GM23338 (cell line): Measurements from ENCODE around the gene LEKR1. TPM values are rescaled to one million over a fixed set of nuclear protein-coding genes. Genes with fewer than 3 reads are reported as not detected.
A peak's percentile ranks its signal among the peaks of the same experiment; 100 is the strongest.

Experiments
- ATAC-seq: fragments of 200-7000 bp; cut with Tn5 transposase; 3 replicates; pipeline ENCODE4 v1.9.1; 2020
- DNase-seq: peaks from one replicate; pipeline ENCODE4 v3.0.0-alpha.2; 2015; ENCODE audit warnings: low spot score
- H2AFZ ChIP-seq: fragments of 200-600 bp; sonication (generic); 2 replicates; pipeline ENCODE4 v1.8.0; 2016; ENCODE audit warnings: antibody characterized with exemption, mild to moderate bottlenecking, moderate library complexity
- H3F3A ChIP-seq: fragments of 200-600 bp; sonication (generic); replicated peaks from 2 replicates; pipeline ENCODE4 v1.8.0; 2017; ENCODE audit warnings: antibody characterized with exemption, mixed run types, low read depth
- H3K27ac ChIP-seq: fragments of 200-600 bp; sonication (generic); 2 replicates; pipeline ENCODE4 v1.6.1; 2016; ENCODE audit warnings: low read depth
- H3K27me3 ChIP-seq: fragments of 200-600 bp; sonication (generic); 2 replicates; pipeline ENCODE4 v1.8.0; 2016; ENCODE audit warnings: mild to moderate bottlenecking, mixed run types, moderate library complexity; ENCODE audit not compliant: insufficient read depth
- H3K36me3 ChIP-seq: fragments of 200-600 bp; sonication (generic); 2 replicates; pipeline ENCODE4 v1.8.0; 2016; ENCODE audit warnings: mild to moderate bottlenecking; ENCODE audit not compliant: insufficient read depth
- H3K4me1 ChIP-seq: fragments of 200-600 bp; sonication (generic); 2 replicates; pipeline ENCODE4 v1.8.0; 2016; ENCODE audit warnings: mild to moderate bottlenecking, moderate library complexity; ENCODE audit not compliant: insufficient read depth
- H3K4me2 ChIP-seq: fragments of 200-600 bp; sonication (generic); 2 replicates; pipeline ENCODE4 v1.7.1; 2017; ENCODE audit warnings: mixed run types
- H3K4me3 ChIP-seq: fragments of 200-600 bp; sonication (generic); 2 replicates; pipeline ENCODE4 v1.6.1; 2016; ENCODE audit warnings: mixed run types
- H3K79me2 ChIP-seq: fragments of 200-600 bp; sonication (generic); replicated peaks from 2 replicates; pipeline ENCODE4 v1.8.0; 2017; ENCODE audit warnings: mild to moderate bottlenecking; ENCODE audit not compliant: insufficient read depth
- H3K9me2 ChIP-seq: fragments of 200-600 bp; sonication (generic); 2 replicates; pipeline ENCODE4 v1.8.0; 2017; ENCODE audit not compliant: insufficient read depth
- H4K20me1 ChIP-seq: fragments of 200-600 bp; sonication (generic); replicated peaks from 2 replicates; pipeline ENCODE4 v1.8.0; 2017; ENCODE audit warnings: mild to moderate bottlenecking; ENCODE audit not compliant: insufficient read depth
- H3K27ac Mint-ChIP-seq: 2 replicates; pipeline ENCODE4 v1.8.0; 2020; ENCODE audit warnings: inconsistent platforms, mild to moderate bottlenecking, moderate library complexity, mixed read lengths
- H3K27me3 Mint-ChIP-seq: 3 replicates; pipeline ENCODE4 v1.8.0; 2022; ENCODE audit warnings: low read depth, mild to moderate bottlenecking, moderate library complexity, mixed read lengths, inconsistent platforms; ENCODE audit not compliant: insufficient read depth, poor library complexity
- H3K36me3 Mint-ChIP-seq: 3 replicates; pipeline ENCODE4 v1.8.0; 2021; ENCODE audit warnings: low read depth, mild to moderate bottlenecking, inconsistent platforms, moderate library complexity, mixed read lengths
- H3K4me1 Mint-ChIP-seq: 3 replicates; pipeline ENCODE4 v1.8.0; 2020; ENCODE audit warnings: mild to moderate bottlenecking, inconsistent platforms, mixed read lengths
- H3K4me3 Mint-ChIP-seq: 3 replicates; pipeline ENCODE4 v1.8.0; 2021; ENCODE audit warnings: moderate library complexity, mild to moderate bottlenecking, inconsistent platforms, mixed read lengths
- H3K9me3 Mint-ChIP-seq: 3 replicates; pipeline ENCODE4 v1.8.0; 2020; ENCODE audit warnings: moderate library complexity, mild to moderate bottlenecking, inconsistent platforms, mixed read lengths
- CREB1 ChIP-seq: fragments of 250-450 bp; sonication (Bioruptor Pico); IDR thresholded peaks from 2 replicates; pipeline ENCODE4 v1.5.0; 2020; ENCODE audit warnings: low read depth, mild to moderate bottlenecking, moderate library complexity
- CTCF ChIP-seq, 2 experiments: fragments of 200-600 bp in 1 of 2; sonication (generic) in 1 of 2; conservative IDR thresholded peaks; 2 replicates each; pipeline versions ENCODE4 v1.5.1 to v1.6.1; 2016 to 2017; ENCODE audit warnings: antibody characterized with exemption in 2 of 2, low read depth in 2 of 2, mild to moderate bottlenecking in 2 of 2, moderate library complexity in 1 of 2
- ETS1 ChIP-seq: IDR thresholded peaks from 2 replicates; pipeline ENCODE4 v1.6.1; 2016; ENCODE audit warnings: antibody characterized with exemption
- EZH2 ChIP-seq: fragments of 200-600 bp; sonication (generic); IDR thresholded peaks from one replicate; pipeline ENCODE4 v1.8.0; 2017; ENCODE audit warnings: antibody characterized with exemption, mild to moderate bottlenecking, low read depth; ENCODE audit not compliant: unreplicated experiment
- EZH2phosphoT487 ChIP-seq: fragments of 200-600 bp; sonication (generic); IDR thresholded peaks from one replicate; pipeline ENCODE4 v1.8.1; 2018; ENCODE audit warnings: antibody characterized with exemption; ENCODE audit not compliant: unreplicated experiment
- JUNB ChIP-seq: IDR thresholded peaks from one replicate; pipeline ENCODE4 v1.6.1; 2016; ENCODE audit warnings: antibody characterized with exemption; ENCODE audit not compliant: unreplicated experiment
- STAT1 ChIP-seq: IDR thresholded peaks from one replicate; pipeline ENCODE4 v1.6.1; 2016; ENCODE audit warnings: antibody characterized with exemption; ENCODE audit not compliant: unreplicated experiment
- ZNF114 ChIP-seq: fragments of 250-450 bp; sonication (Bioruptor Pico); IDR thresholded peaks from 2 replicates; pipeline ENCODE4 v1.5.0; 2020; ENCODE audit warnings: mild to moderate bottlenecking, moderate library complexity
- ZNF331 ChIP-seq: fragments of 250-450 bp; sonication (Bioruptor Pico); IDR thresholded peaks from 2 replicates; pipeline ENCODE4 v1.5.0; 2020; ENCODE audit warnings: low read depth, mild to moderate bottlenecking, moderate library complexity
- ZNF462 ChIP-seq: fragments of 250-450 bp; sonication (Bioruptor Pico); IDR thresholded peaks from 2 replicates; pipeline ENCODE4 v1.5.0; 2020; ENCODE audit warnings: mild to moderate bottlenecking, moderate library complexity
- polyA plus RNA-seq: library from polyadenylated mRNA; unstranded; fragments of >200 nt; fragmentation: Nextera tagmentation; extraction: Ambion mirVana; gene quantifications from 2 replicates; pipeline ENCODE4 v1.2.1, GENCODE V29; 2016
- total RNA-seq: library from RNA; depleted of rRNA; stranded (reverse); fragments of >200 nt; shearing (Covaris generic); gene quantifications from 2 replicates; pipeline ENCODE4 v1.2.3, GENCODE V29; 2014

LEKR1 gene
- total and polyA plus RNA-seq, 2 experiments from 2014 or later = not detected

GRCh38 chr3:156788846-156789245 is 37.3 kb upstream of the LEKR1 start:
- Mint-ChIP-seq H3K36me3 (no peaks in the 10 kb centered on the region), H3K27ac (no peak overlapping the region), H3K4me1 (peaks cover 4% of the 10 kb centered on the region; the same call in 1 of the 3 replicates), H3K9me3 (no peaks in the 10 kb centered on the region), H3K4me3 (no peak overlapping the region), H3K27me3 (no peaks in the 10 kb centered on the region)
- Histone ChIP-seq H3K79me2 (no peaks in the 10 kb centered on the region), H4K20me1 (no peaks in the 10 kb centered on the region), H3K9me2 (no peaks in the 10 kb centered on the region; the same call in 1 of the 2 replicates), H3K4me3 (no peak overlapping the region), H3K4me1 (peaks cover 6% of the 10 kb centered on the region; the same call in 1 of the 2 replicates), H3F3A (no peaks in the 10 kb centered on the region), H3K27ac (no peak overlapping the region), H3K36me3 (no peaks in the 10 kb centered on the region), H2AFZ (no peak overlapping the region), H3K27me3 (no peaks in the 10 kb centered on the region), H3K4me2 (peak overlapping the region; percentile 22; the same call in 1 of the 2 replicates)
- ATAC-seq (no peak), DNase-seq (no peak)
- TF ChIP-seq EZH2phosphoT487 (no peak), STAT1 (no peak), ZNF114 (no peak), ZNF331 (CRISPR knock-in tag) (no peak), CTCF (conservative IDR thresholded peaks at IDR 0.05; ENCODE audit: low read depth in 2 of 2) (no peak), CREB1 (no peak), EZH2 (no peak), ETS1 (no peak)

- ATAC-seq = no peak
- Histone ChIP-seq H3K79me2 (no peaks in the 10 kb centered on the region), H3K27ac (no peak overlapping the region)
- TF ChIP-seq CREB1 (no peak), JUNB (no peak), ZNF462 (CRISPR knock-in tag) (no peak), EZH2 (no peak), CTCF (conservative IDR thresholded peaks at IDR 0.05; ENCODE audit: low read depth in 2 of 2) (no peak), ZNF114 (no peak), ZNF331 (CRISPR knock-in tag) (no peak), STAT1 (no peak)
Observed at GRCh38 chr3:156790156-156790555, 36.0 kb upstream of the LEKR1 start.

More at GRCh38 chr3:156790156-156790555, 36.0 kb upstream of the LEKR1 start:
- H3F3A ChIP-seq = no peaks in the 10 kb centered on the region
- no peak overlapping the region for H2AFZ ChIP-seq
- Mint-ChIP-seq H3K4me1 (peaks cover 4% of the 10 kb centered on the region; the same call in 1 of the 3 replicates), H3K36me3 (no peaks in the 10 kb centered on the region), H3K9me3 (no peaks in the 10 kb centered on the region), H3K27ac (no peak overlapping the region), H3K27me3 (no peaks in the 10 kb centered on the region), H3K4me3 (no peak overlapping the region)
- H4K20me1 ChIP-seq = no peaks in the 10 kb centered on the region
- no peaks in the 10 kb centered on the region for H3K9me2 ChIP-seq
- H3K4me1 ChIP-seq = peaks cover 6% of the 10 kb centered on the region; the same call in 1 of the 2 replicates
- H3K27me3 ChIP-seq = no peaks in the 10 kb centered on the region
- no peak overlapping the region for H3K4me3 ChIP-seq
- DNase-seq = no peak
- H3K4me2 ChIP-seq = no peak overlapping the region
- no peaks in the 10 kb centered on the region for H3K36me3 ChIP-seq
